CD4-positive, CD25-positive, alpha-beta regulatory T cell (primary cell): ENCODE data around the gene ARPC5L. TPM values are rescaled to one million over a fixed set of nuclear protein-coding genes. Genes with fewer than 3 reads are reported as not detected.
A peak's percentile ranks its signal among the peaks of the same experiment; 100 is the strongest.

Experiments
- ATAC-seq, 2 donors: fragments of 150-1000 bp; cut with Tn5 transposase; one replicate each; pipeline ENCODE4 v1.10.0; 2021; ENCODE audit warnings: low read depth in 2 of 2, moderate number of reproducible peaks in 2 of 2, moderate library complexity in 1 of 2
- DNase-seq, 3 donors: peaks; one replicate each; pipeline versions ENCODE4 v3.0.0 to v3.0.0-alpha.2; 2012 to 2022; ENCODE audit warnings: mixed read lengths in 1 of 3
- H3K27ac ChIP-seq: one replicate; pipeline ENCODE4 v1.7.0; 2013; ENCODE audit warnings: mild to moderate bottlenecking, low read length; ENCODE audit not compliant: insufficient read depth, poor library complexity, severe bottlenecking
- H3K27me3 ChIP-seq: one replicate; pipeline ENCODE4 v1.7.0; 2013; ENCODE audit warnings: low read length; ENCODE audit not compliant: control insufficient read depth, insufficient read depth
- H3K36me3 ChIP-seq: one replicate; pipeline ENCODE4 v1.7.0; 2013; ENCODE audit warnings: mild to moderate bottlenecking, low read length, moderate library complexity; ENCODE audit not compliant: control insufficient read depth, insufficient read depth
- H3K4me1 ChIP-seq: 2 replicates; pipeline ENCODE4 v1.7.0; 2013; ENCODE audit warnings: mild to moderate bottlenecking, low read length; ENCODE audit not compliant: insufficient read depth, control insufficient read depth, poor library complexity, severe bottlenecking
- H3K4me3 ChIP-seq: one replicate; pipeline ENCODE4 v1.7.0; 2013; ENCODE audit warnings: low read depth, mild to moderate bottlenecking, low read length, moderate library complexity
- H3K9me3 ChIP-seq, 2 experiments: 1 replicate in 1 of 2; 2 replicates in 1 of 2; pipeline ENCODE4 v1.7.0; 2013; ENCODE audit warnings: low read length in 2 of 2, mild to moderate bottlenecking in 1 of 2, moderate library complexity in 1 of 2; ENCODE audit not compliant: control insufficient read depth in 2 of 2
- H3K27ac Mint-ChIP-seq, 3 donors: one replicate each; pipeline ENCODE4 v1.8.0; 2020 to 2022; ENCODE audit warnings: mild to moderate bottlenecking in 3 of 3, mixed read lengths in 3 of 3, moderate library complexity in 2 of 3
- H3K27me3 Mint-ChIP-seq: one replicate; pipeline ENCODE4 v1.8.0; 2022; ENCODE audit warnings: mild to moderate bottlenecking, mixed read lengths
- H3K36me3 Mint-ChIP-seq: one replicate; pipeline ENCODE4 v1.8.0; 2020; ENCODE audit warnings: mixed read lengths
- H3K4me1 Mint-ChIP-seq, 4 donors: one replicate each; pipeline ENCODE4 v1.8.0; 2020 to 2022; ENCODE audit warnings: mixed read lengths in 4 of 4, mild to moderate bottlenecking in 1 of 4
- H3K4me3 Mint-ChIP-seq, 4 donors: one replicate each; pipeline ENCODE4 v1.8.0; 2020 to 2022; ENCODE audit warnings: mild to moderate bottlenecking in 4 of 4, mixed read lengths in 4 of 4, moderate library complexity in 3 of 4
- H3K9me3 Mint-ChIP-seq, 7 donors: one replicate each; pipeline ENCODE4 v1.8.0; 2020 to 2022; ENCODE audit warnings: mixed read lengths in 7 of 7, mild to moderate bottlenecking in 3 of 7, moderate library complexity in 2 of 7
- polyA plus RNA-seq, 4 donors: library from polyadenylated mRNA; unstranded; fragments of 300-500 nt; fragmentation: Illumina TruSeq; gene quantifications; one replicate each; pipeline ENCODE4 v1.2.3, GENCODE V29; 2021
- total RNA-seq: library from RNA; stranded (reverse); gene quantifications from one replicate; pipeline ENCODE4 v1.2.3, GENCODE V29; 2022

The ARPC5L gene
- total and polyA plus RNA-seq, 5 donors from 2014 or later = 48.6 to 63.7 (median 60.7) TPM

DNA sequence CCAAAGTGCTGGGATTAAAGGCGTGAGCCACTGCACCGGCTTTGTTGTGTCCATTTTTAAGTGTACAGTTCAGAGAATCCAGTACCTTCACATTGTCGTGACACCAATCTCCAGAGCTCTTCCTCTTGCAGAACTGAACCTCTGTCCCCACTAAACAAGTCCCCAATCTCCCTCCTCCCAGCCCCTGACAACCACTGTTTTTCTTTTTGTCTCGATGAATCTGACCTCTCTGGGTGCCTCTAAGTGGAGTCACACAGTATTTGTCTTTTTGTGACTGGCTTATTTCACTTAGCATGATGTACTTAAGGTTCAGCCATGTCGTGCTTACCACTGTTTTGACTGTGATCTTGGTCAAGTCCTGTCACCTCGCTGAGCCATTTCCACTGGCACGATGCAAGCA is 7.1 kb upstream of the ARPC5L start:
- DNase-seq (no peak), ATAC-seq (no peak)
- Mint-ChIP-seq H3K27ac (peak overlapping the region; percentile 34 to 55 (median 42)), H3K9me3 (peaks cover 0 to 1% (median 0%) of the 10 kb centered on the region in 7 donors), H3K4me1 (peaks cover 0 to 36% (median 10%) of the 10 kb centered on the region in 4 donors), H3K4me3 (peak overlapping the region in 1 of 4 donors; percentile 61), H3K36me3 (peaks cover 10% of the 10 kb centered on the region), H3K27me3 (peaks cover 7% of the 10 kb centered on the region)
- no peak overlapping the region for H3K27ac ChIP-seq
- H3K4me1 ChIP-seq = peaks cover 22% of the 10 kb centered on the region
- H3K9me3 ChIP-seq = no peaks in the 10 kb centered on the region
- peaks cover 30% of the 10 kb centered on the region for H3K36me3 ChIP-seq
- no peaks in the 10 kb centered on the region for H3K27me3 ChIP-seq
- no peak overlapping the region for H3K4me3 ChIP-seq

DNA sequence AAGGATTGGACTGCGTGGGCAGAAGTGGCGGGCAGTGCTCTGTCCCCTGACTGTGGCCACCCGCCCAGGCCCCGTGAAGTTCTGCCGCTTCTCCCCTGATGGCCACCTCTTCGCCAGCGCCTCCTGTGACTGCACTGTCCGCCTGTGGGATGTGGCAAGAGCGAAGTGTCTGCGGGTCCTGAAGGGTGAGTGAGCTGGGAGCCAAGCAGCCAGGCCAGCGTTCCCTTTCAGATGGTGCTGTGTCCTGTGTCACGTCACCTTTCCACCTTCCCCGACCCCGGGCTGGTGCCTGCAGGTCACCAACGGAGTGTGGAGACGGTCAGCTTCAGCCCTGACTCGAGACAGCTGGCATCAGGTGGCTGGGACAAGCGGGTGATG is 6.4 kb upstream of the ARPC5L start:
- peak overlapping the region in 2 of 4 donors; percentile 4 to 61 for H3K4me3 Mint-ChIP-seq

GRCh38 chr9:124855944-124856765 is 5.8 kb upstream of the ARPC5L start:
- Histone ChIP-seq H3K4me1 (peaks cover 36% of the 10 kb centered on the region), H3K36me3 (peaks cover 37% of the 10 kb centered on the region), H3K27me3 (no peaks in the 10 kb centered on the region), H3K9me3 (no peaks in the 10 kb centered on the region), H3K4me3 (no peak overlapping the region), H3K27ac (no peak overlapping the region)
- H3K27me3 Mint-ChIP-seq = peaks cover 3% of the 10 kb centered on the region
- peak in 1 of 3 donors; percentile 11 for DNase-seq
- H3K4me3 Mint-ChIP-seq = peak overlapping the region in 2 of 4 donors; percentile 4 to 25
- H3K4me1 Mint-ChIP-seq = peaks cover 0 to 49% (median 21%) of the 10 kb centered on the region in 4 donors
- H3K27ac Mint-ChIP-seq = no peak overlapping the region
- peaks cover 20% of the 10 kb centered on the region for H3K36me3 Mint-ChIP-seq
- ATAC-seq = no peak
- peaks cover 0 to 1% (median 0%) of the 10 kb centered on the region in 7 donors for H3K9me3 Mint-ChIP-seq

More for the DNA sequence above, 6.4 kb upstream of the ARPC5L start:
- peaks cover 0 to 1% (median 0%) of the 10 kb centered on the region in 7 donors for H3K9me3 Mint-ChIP-seq
- Histone ChIP-seq H3K36me3 (peaks cover 37% of the 10 kb centered on the region), H3K4me3 (no peak overlapping the region), H3K9me3 (no peaks in the 10 kb centered on the region), H3K4me1 (peaks cover 30% of the 10 kb centered on the region), H3K27ac (no peak overlapping the region), H3K27me3 (no peaks in the 10 kb centered on the region)
- ATAC-seq (no peak), DNase-seq (no peak)
- peaks cover 7% of the 10 kb centered on the region for H3K27me3 Mint-ChIP-seq
- H3K36me3 Mint-ChIP-seq = peaks cover 18% of the 10 kb centered on the region
- H3K27ac Mint-ChIP-seq = peak overlapping the region in 1 of 3 donors; percentile 43
- H3K4me1 Mint-ChIP-seq = peaks cover 0 to 43% (median 17%) of the 10 kb centered on the region in 4 donors

DNA sequence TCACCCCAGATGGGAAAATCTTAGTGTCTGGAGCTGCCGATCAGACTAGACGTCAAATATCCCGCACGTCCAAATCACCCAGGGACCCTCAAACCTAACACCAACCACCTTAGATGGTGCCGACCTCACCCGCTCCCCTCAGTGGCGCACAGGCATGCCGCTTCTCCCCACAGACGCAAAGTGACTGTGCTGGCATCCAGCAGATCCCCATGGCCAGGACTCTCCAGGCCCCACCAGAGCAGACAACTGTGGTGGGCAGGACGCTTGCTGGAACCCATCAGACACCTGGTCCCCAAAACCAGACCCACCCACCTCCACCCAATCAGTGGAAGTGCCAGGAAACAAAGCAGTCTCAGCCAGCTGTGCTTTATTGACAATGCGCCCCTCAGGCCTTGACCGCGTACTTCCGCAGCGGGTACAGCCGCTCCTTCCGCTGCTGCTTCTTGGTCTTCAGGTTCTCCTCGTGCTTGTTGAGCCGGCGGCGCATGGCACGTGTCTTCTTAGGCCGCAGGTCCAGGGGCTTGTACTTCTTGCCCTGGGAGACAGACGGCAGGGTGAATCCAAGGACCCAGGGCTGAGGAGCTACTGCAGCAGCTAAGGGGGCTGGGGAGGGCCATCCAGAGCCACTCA is 4.3 kb upstream of the ARPC5L start:
- peaks cover 0 to 1% (median 0%) of the 10 kb centered on the region in 7 donors for H3K9me3 Mint-ChIP-seq

GRCh38 chr9:124858330-124859046 is 3.4 kb upstream of the ARPC5L start:
- Mint-ChIP-seq H3K9me3 (no peaks in the 10 kb centered on the region), H3K27me3 (no peaks in the 10 kb centered on the region), H3K36me3 (peaks cover 23% of the 10 kb centered on the region), H3K27ac (no peak overlapping the region), H3K4me1 (peaks cover 7 to 53% (median 23%) of the 10 kb centered on the region in 4 donors), H3K4me3 (no peak overlapping the region)
- DNase-seq (no peak), ATAC-seq (no peak)
- peaks cover 37% of the 10 kb centered on the region for H3K36me3 ChIP-seq
- no peak overlapping the region for H3K27ac ChIP-seq
- H3K4me1 ChIP-seq = peaks cover 31% of the 10 kb centered on the region
- H3K27me3 ChIP-seq = no peaks in the 10 kb centered on the region
- no peak overlapping the region for H3K4me3 ChIP-seq
- no peaks in the 10 kb centered on the region for H3K9me3 ChIP-seq

More for the DNA sequence above, 4.3 kb upstream of the ARPC5L start:
- Mint-ChIP-seq H3K27me3 (no peaks in the 10 kb centered on the region), H3K4me3 (peak overlapping the region in 2 of 4 donors; percentile 38 to 75), H3K4me1 (peaks cover 5 to 56% (median 25%) of the 10 kb centered on the region in 4 donors), H3K36me3 (peaks cover 23% of the 10 kb centered on the region), H3K27ac (no peak overlapping the region)
- H3K4me1 ChIP-seq = peaks cover 36% of the 10 kb centered on the region
- H3K9me3 ChIP-seq = no peaks in the 10 kb centered on the region
- no peak overlapping the region for H3K27ac ChIP-seq
- H3K27me3 ChIP-seq = no peaks in the 10 kb centered on the region
- peaks cover 37% of the 10 kb centered on the region for H3K36me3 ChIP-seq
- no peak overlapping the region for H3K4me3 ChIP-seq
- ATAC-seq = no peak
- no peak for DNase-seq

- Mint-ChIP-seq H3K36me3 (peaks cover 23% of the 10 kb centered on the region), H3K27ac (peak overlapping the region; percentile 64 to 99 (median 97)), H3K27me3 (no peaks in the 10 kb centered on the region), H3K9me3 (no peaks in the 10 kb centered on the region), H3K4me3 (peak overlapping the region; percentile 95 to 98 (median 97)), H3K4me1 (peaks cover 9 to 52% (median 25%) of the 10 kb centered on the region in 4 donors)
- ATAC-seq (no peak), DNase-seq (no peak)
- H3K9me3 ChIP-seq = no peaks in the 10 kb centered on the region
- H3K27me3 ChIP-seq = no peaks in the 10 kb centered on the region
- H3K27ac ChIP-seq = peak overlapping the region; percentile 93
- H3K4me3 ChIP-seq = peak overlapping the region; percentile 74
- peaks cover 37% of the 10 kb centered on the region for H3K36me3 ChIP-seq
- H3K4me1 ChIP-seq = peaks cover 31% of the 10 kb centered on the region
Measured at GRCh38 chr9:124859803-124860581, 1.9 kb upstream of the ARPC5L start.
